GM21360 (cell line): ENCODE data around the gene RPH3AL.
"Not testable (repeated sequence)": the region's sequence is repeated elsewhere in the genome, so short reads cannot be mapped to it uniquely, and the experiment has no call there.

Experiments used
- ATAC-seq: cut with Tn5 transposase; IDR thresholded peaks from one replicate; pipeline ENCODE4 v1.9.1; 2021; ENCODE audit warnings: mild to moderate bottlenecking, moderate library complexity; ENCODE audit not compliant: unreplicated experiment

Gene RPH3AL

GRCh38 chr17:227946-228615, 124.5 kb downstream of the RPH3AL start:
- no peak for ATAC-seq

GRCh38 chr17:227078-227945, 125.3 kb downstream of the RPH3AL start:
- no peak for ATAC-seq

- ATAC-seq, result no peak
Measured at GRCh38 chr17:226108-227077, 126.2 kb downstream of the RPH3AL start.

DNA sequence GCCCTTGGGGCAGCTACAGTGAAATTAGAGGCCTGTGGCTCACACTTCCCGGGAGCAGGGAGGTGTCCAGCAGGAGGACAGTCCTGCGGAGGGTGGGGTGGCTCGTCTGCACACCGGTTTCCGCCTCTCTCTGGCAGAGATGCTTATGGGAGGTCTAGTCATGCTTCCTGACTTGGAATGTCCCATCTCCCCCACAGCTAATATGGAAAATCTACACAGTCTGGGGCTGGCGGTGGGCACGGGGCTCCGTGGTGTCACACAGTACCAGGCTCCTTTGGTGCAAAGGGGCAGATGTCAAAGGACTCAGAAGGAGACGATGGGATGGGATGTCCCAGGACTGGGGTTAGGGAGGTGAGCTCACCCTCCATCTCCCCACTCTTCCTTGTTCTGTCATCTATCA, 127.1 kb downstream of the RPH3AL start:
- no peak for ATAC-seq

DNA sequence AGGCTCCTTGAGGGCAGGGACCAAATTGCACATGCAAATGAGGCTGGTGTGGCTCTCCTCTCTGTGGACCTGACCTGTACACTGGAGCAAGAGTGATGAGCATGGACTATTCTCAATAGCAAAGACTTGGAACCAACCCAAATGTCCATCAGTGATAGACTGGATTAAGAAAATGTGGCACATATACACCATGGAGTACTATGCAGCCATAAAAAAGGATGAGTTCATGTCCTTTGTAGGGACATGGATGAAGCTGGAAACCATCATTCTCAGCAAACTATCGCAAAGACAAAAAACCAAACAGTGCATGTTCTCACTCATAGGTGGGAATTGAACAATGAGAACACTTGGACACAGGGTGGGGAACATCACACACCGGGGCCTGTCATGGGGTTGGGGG, 128.0 kb downstream of the RPH3AL start:
- ATAC-seq, result not testable (repeated sequence)

- ATAC-seq, result no peak
Measured at GRCh38 chr17:223723-224471, 128.7 kb downstream of the RPH3AL start.

DNA sequence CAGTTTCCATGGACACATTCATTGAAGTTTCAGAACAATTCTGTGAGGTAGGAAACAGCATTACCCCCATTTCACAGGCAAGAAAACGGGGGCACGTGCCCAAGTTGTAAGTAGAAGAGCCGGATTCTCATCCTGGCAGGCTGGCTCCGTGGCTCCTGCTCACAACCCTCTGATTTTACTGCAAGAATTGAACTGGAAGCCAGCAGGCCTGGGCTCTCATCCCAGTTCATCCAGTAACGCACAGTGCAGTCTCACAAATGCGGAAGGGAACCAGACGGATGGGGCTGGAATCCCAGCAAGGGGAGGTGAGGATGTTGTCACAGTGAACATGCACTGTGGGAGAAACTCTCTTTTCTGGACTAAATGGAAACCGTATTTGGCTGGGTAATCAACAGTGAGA, 130.4 kb downstream of the RPH3AL start:
- ATAC-seq, result no peak

- ATAC-seq, result no peak
Measured at GRCh38 chr17:219696-220095, 132.9 kb downstream of the RPH3AL start.

DNA sequence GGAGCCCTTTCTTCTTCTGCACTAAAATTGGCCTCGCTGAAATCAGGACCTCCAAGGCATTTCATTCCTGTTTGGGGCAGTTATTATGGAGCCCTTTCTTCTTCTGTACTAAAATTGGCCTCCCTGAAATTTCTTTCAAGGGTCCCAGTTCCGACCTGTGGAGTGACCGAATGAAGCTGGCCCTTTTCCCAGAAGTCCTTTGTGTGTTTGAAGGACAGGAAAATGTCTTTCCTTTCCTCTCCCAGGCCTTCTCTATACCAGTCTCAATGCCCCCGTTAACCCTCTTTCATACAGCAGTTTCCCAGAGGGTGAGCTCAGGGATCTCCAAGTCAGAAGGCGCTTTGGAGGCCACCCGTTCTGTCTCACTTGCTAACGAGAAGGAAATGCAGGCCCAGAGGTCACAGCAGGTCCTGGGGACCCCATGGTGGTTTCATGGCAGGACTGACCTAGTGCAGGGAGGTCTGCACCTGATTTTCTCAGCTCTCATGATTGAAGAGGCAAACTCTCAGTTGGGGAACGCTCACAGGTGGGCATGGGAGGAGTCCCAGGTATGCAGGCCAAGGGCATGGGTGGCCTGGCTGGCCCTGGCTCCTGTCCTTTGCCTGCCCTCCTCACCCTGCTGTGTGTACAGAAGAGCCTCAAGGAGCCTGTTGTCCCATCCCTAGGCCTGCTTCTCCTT, 134.0 kb downstream of the RPH3AL start:
- no peak for ATAC-seq

GRCh38 chr17:216625-217024, 136.0 kb downstream of the RPH3AL start:
- ATAC-seq, result no peak

DNA sequence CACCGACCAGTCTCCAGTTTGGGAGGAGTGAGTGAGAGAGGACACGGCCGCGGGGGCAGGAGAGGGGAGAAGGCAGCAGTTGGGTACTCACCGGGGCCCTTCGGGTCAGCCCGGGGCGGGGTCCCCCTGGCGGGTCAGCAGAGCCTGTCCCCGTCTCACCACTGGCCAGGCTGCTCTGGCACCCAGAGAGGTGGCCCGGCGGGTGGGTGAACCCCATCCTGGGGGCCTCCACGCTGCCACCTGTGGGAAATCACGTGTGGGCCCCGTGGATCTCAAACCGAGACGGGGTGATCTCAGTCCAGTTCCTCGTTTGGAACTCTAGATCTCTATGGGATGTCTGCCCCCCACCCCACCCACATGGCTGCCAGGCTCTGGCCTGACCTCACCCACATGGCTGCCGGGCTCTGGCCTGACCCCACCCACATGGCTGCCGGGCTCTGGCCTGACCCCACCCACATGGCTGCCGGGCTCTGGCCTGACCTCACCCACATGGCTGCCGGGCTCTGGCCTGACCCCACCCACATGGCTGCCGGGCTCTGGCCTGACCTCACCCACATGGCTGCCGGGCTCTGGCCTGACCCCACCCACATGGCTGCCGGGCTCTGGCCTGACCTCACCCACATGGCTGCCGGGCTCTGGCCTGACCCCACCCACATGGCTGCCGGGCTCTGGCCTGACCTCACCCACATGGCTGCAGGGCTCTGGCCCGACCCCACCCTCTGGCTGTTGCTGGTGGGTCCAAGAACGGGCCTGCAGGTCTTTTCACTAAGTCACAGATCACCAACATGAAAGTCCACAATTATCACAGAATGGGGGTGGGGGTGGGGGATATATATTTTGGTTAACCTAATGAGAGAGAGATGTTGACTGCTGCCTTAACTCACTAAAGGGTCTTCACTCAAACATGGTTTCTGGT, 136.8 kb downstream of the RPH3AL start:
- ATAC-seq, result not testable (repeated sequence)

DNA sequence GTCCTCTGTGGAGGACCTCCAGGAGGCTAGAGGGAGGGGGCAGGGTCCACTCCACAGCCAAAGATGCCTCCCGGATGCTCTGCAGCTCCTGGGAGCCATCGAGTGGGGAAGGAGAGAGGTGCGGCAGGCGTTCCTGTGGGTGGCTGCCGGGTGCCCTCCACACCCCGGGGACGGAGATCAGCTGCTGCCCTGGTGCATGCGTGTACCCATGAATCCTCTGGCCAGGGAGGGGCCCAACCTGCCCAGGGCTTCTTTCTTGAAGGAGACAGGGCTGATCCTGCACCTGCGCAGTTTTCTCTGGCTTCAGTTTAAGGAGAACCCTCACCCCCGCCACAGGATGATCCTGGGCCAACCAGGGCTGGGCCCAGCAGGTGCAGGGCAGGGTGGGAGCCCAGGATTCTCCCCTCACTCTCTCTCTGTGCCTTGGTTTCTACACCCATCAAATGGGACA, 137.7 kb downstream of the RPH3AL start:
- no peak for ATAC-seq

GRCh38 chr17:213286-214105, 139.1 kb downstream of the RPH3AL start:
- no peak for ATAC-seq

GRCh38 chr17:210402-210801, 142.2 kb downstream of the RPH3AL start:
- ATAC-seq, result no peak

DNA sequence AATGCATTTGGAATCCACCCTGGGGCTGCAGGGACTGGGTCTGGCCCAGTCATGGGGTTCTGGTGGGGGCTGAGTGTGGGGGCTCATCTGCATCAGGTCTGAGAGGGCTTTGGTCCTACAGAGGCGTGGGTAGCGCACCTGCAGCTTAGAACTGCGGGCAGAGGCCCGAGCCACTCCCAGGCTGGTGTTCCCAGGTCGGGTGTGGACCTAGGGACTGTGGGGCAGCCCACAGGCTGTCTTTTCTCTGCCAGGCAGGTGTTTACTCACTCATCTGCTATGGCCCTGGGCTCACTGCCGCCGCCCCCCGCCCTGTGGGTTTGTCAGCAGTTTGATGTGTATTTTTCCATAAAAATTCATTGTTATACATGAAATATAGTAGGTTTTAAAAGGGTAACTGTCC, 144.2 kb downstream of the RPH3AL start:
- ATAC-seq, result no peak

DNA sequence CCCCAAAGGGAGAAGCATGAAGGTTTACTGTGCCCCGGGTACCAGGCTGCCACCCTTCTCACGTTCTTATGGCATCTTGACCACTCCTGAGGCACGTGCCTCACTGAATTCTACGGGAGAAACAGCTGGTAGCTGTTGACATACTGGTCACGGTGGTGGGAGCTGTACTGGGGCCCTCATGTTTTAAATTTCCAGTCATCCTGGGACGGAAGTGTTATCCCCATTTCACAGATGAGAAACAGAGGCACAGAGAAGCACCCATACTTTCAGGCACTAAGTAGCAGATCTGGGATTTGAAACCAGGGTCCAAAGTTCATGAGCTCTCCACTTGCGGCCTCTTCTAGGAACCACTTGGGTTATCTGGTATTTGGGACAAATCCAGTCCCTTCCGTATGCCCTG, 144.8 kb downstream of the RPH3AL start:
- ATAC-seq, result no peak

GRCh38 chr17:206941-207560, 145.6 kb downstream of the RPH3AL start:
- ATAC-seq, result no peak
